GM12891 (cell line): Measurements from ENCODE around the gene SYNPR.

Source experiments
- POLR2A ChIP-seq: IDR thresholded peaks from 2 replicates; pipeline ENCODE4 v1.6.1; 2011; ENCODE audit warnings: low read depth, low read length, control low read depth
- POLR2AphosphoS5 ChIP-seq: IDR thresholded peaks from 2 replicates; pipeline ENCODE4 v1.6.1; 2011; ENCODE audit warnings: low read depth, low read length, control low read depth
- POU2F2 ChIP-seq: IDR thresholded peaks from 2 replicates; pipeline ENCODE4 v1.6.1; 2011; ENCODE audit warnings: low read depth, mild to moderate bottlenecking, control low read depth, low read length, moderate library complexity
- SPI1 ChIP-seq: IDR thresholded peaks from 2 replicates; pipeline ENCODE4 v1.6.1; 2011; ENCODE audit warnings: low read depth, low read length, control low read depth
- TAF1 ChIP-seq: IDR thresholded peaks from 2 replicates; pipeline ENCODE4 v1.6.1; 2011; ENCODE audit warnings: low read depth, low read length, control low read depth

DNA sequence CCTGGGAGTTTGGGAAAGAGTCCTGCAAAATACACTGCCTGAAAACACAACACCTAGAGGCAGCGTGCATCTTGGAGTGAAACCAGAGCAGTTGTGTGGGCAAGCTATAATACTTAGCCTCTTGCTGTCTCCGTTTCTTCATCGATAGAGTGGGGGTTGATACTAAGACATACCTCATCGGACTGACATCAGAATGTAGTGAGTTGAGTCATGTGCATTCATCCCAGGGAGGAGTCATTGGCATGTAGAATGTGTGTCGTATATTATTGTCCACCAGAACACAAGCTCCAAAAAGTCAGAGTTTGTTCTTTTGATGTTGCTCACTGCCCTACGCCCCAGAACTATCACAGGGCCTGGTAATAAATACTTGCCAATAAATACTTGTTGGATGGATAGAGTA, 378.7 kb downstream of the SYNPR start:
- TF ChIP-seq TAF1 (no peak), POLR2A (no peak), POLR2AphosphoS5 (no peak), SPI1 (no peak), POU2F2 (no peak)
